K562 (cell line): ENCODE measurements around the gene CHD5.

Source experiments
- ELF1 ChIP-seq: fragments of 200-800 bp; sonication (Bioruptor generic); IDR thresholded peaks from 2 replicates; pipeline ENCODE4 v1.6.1; 2016; ENCODE audit warnings: missing genetic modification characterization, missing compliant biosample characterization
- FOXK2 ChIP-seq, 2 experiments: fragments of 450-650 bp; IDR thresholded peaks in 1 of 2; conservative IDR thresholded peaks in 1 of 2; 2 replicates each; pipeline ENCODE4 v1.6.1; 2016; ENCODE audit warnings: low read depth in 2 of 2, mild to moderate bottlenecking in 1 of 2
- MAFK ChIP-seq: IDR thresholded peaks from 2 replicates; pipeline ENCODE4 v1.6.1; 2011; ENCODE audit warnings: low read length, improper control_type of control experiment
- POLR2A ChIP-seq: fragments of 450-650 bp; conservative IDR thresholded peaks from 2 replicates; pipeline ENCODE4 v1.6.1; 2016
- POLR2AphosphoS5 ChIP-seq: IDR thresholded peaks from 2 replicates; pipeline ENCODE4 v1.6.1; 2011; ENCODE audit warnings: mild to moderate bottlenecking, low read depth, low read length, moderate library complexity; ENCODE audit not compliant: control insufficient read depth, insufficient read depth
- RAD21 ChIP-seq, 2 experiments: fragments of 250-450 bp in 1 of 2; fragments of 450-650 bp in 1 of 2; sonication (Bioruptor Pico) in 1 of 2; formaldehyde crosslinking in 1 of 2; IDR thresholded peaks in 1 of 2; conservative IDR thresholded peaks in 1 of 2; 2 replicates each; pipeline versions ENCODE4 v1.4.0 to v1.8.0; 2020 to 2022; ENCODE audit warnings: mild to moderate bottlenecking in 2 of 2, moderate library complexity in 1 of 2
- TAF1 ChIP-seq: IDR thresholded peaks from 2 replicates; pipeline ENCODE4 v1.6.1; 2011; ENCODE audit warnings: mild to moderate bottlenecking, low read length, moderate library complexity; ENCODE audit not compliant: insufficient read depth, control insufficient read depth, severe bottlenecking; ENCODE audit errors: extremely low read depth
- TF ChIP-seq, protein P1 (sequence below), 3 experiments: IDR thresholded peaks in 2 of 3; conservative IDR thresholded peaks in 1 of 3; 2 replicates each; pipeline ENCODE4 v1.5.1; 2011 to 2012; ENCODE audit warnings: low read length in 3 of 3, mild to moderate bottlenecking in 3 of 3, control low read depth in 2 of 3, improper control_type of control experiment in 1 of 3, inconsistent platforms in 1 of 3, low read depth in 1 of 3, mixed read lengths in 1 of 3, moderate library complexity in 1 of 3; ENCODE audit not compliant: insufficient read depth in 2 of 3

DNA sequence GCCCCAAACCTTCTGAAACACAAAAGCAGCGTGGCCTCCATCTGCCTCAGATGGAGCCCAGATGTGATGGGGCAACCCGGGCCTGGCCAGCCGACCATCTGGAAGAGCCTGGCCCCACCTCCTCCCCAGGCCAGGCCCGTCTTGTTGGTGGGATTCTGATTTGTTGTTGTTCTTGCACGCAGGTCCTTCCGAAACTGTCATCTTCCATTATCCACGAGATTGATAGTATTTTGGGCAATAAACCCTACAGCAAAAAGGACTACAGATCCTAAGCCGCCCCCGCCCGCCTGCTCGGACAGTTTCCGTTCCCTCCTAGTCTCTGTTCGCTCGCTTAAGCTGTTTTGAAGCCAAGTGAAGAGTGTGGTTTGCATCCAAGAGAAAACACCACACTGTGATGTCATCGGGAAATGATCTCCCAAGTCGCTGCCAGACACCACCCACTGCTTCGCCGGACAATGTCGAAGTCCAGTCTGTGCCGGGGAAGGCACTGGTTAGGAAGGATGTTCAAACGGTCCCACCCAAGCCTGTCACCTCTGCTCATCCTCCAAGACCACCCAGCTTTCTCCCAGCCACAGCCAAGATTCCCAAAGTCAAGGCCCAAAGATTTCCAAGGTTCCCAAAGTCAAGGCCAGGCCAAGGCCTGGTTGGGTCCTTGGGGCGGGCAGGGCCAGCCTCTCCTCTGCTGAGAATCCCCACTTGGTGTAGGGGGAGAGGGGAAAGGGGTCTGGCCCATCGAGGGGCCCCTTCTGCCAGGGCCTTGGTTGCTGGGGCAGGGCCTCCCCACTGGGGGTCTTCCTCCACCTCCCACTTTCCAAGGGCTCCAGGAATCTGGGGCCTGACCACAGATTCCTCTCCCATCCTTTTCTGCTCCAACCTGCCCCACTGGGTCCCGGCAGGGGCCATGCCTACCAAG, 81.6 kb downstream of the CHD5 start:
- TF ChIP-seq MAFK (no peak), ELF1 (no peak), FOXK2 (conservative IDR thresholded peaks at IDR 0.05 in 1 of 2, IDR thresholded peaks at IDR 0.05 in 1 of 2; ENCODE audit: low read depth in 2 of 2) (no peak), RAD21 (CRISPR knock-in tag; conservative IDR thresholded peaks at IDR 0.05 in 1 of 2, IDR thresholded peaks at IDR 0.05 in 1 of 2) (no peak), POLR2A (no peak), TAF1 (no peak), POLR2AphosphoS5 (no peak)
- TF ChIP-seq, protein P1, sequence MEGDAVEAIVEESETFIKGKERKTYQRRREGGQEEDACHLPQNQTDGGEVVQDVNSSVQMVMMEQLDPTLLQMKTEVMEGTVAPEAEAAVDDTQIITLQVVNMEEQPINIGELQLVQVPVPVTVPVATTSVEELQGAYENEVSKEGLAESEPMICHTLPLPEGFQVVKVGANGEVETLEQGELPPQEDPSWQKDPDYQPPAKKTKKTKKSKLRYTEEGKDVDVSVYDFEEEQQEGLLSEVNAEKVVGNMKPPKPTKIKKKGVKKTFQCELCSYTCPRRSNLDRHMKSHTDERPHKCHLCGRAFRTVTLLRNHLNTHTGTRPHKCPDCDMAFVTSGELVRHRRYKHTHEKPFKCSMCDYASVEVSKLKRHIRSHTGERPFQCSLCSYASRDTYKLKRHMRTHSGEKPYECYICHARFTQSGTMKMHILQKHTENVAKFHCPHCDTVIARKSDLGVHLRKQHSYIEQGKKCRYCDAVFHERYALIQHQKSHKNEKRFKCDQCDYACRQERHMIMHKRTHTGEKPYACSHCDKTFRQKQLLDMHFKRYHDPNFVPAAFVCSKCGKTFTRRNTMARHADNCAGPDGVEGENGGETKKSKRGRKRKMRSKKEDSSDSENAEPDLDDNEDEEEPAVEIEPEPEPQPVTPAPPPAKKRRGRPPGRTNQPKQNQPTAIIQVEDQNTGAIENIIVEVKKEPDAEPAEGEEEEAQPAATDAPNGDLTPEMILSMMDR (IDR thresholded peaks at IDR 0.05 in 2 of 3, conservative IDR thresholded peaks at IDR 0.05 in 1 of 3; ENCODE audit: insufficient read depth in 2 of 3, low read depth in 1 of 3, low read length in 3 of 3), result no peak
